GM19239 (cell line): Measurements from ENCODE around the gene ZNF575.
"Not testable (repeated sequence)": the region's sequence is repeated elsewhere in the genome, so short reads cannot be mapped to it uniquely, and the experiment has no call there.

Experiments
- DNase-seq: peaks from one replicate; pipeline ENCODE4 v3.0.0; 2011; ENCODE audit warnings: low spot score; ENCODE audit not compliant: insufficient read length
- FAIRE-seq: peaks from 2 replicates; lab custom pipeline; 2011; peaks lifted over from hg19 to GRCh38; lab: Jason Lieb, UNC

Gene ZNF575

GRCh38 chr19:43538922-43539321 is 5.9 kb downstream of the ZNF575 start:
- FAIRE-seq, result no peak
- no peak for DNase-seq

GRCh38 chr19:43540381-43540780 is 7.4 kb downstream of the ZNF575 start:
- FAIRE-seq, result no peak
- no peak for DNase-seq

GRCh38 chr19:43541920-43542650 is 9.1 kb downstream of the ZNF575 start:
- FAIRE-seq (no peak), DNase-seq (no peak)

GRCh38 chr19:43544077-43544476 is 11.1 kb downstream of the ZNF575 start:
- no peak for DNase-seq
- no peak for FAIRE-seq

- DNase-seq (no peak), FAIRE-seq (no peak)
Measured at GRCh38 chr19:43545276-43545675, 12.3 kb downstream of the ZNF575 start.

- DNase-seq (no peak), FAIRE-seq (no peak)
Measured at GRCh38 chr19:43545981-43546380, 13.0 kb downstream of the ZNF575 start.

GRCh38 chr19:43546581-43546980 is 13.6 kb downstream of the ZNF575 start:
- no peak for FAIRE-seq
- no peak for DNase-seq

GRCh38 chr19:43547926-43548325 is 14.9 kb downstream of the ZNF575 start:
- not testable (repeated sequence) for DNase-seq, FAIRE-seq

GRCh38 chr19:43548706-43549105 is 15.7 kb downstream of the ZNF575 start:
- FAIRE-seq, result no peak
- DNase-seq, result no peak

- DNase-seq, result no peak
- no peak for FAIRE-seq
Measured at GRCh38 chr19:43551399-43552197, 18.6 kb downstream of the ZNF575 start.

GRCh38 chr19:43552198-43552450 is 19.1 kb downstream of the ZNF575 start:
- DNase-seq (no peak), FAIRE-seq (no peak)

GRCh38 chr19:43552616-43553015 is 19.6 kb downstream of the ZNF575 start:
- DNase-seq, result no peak
- no peak for FAIRE-seq

GRCh38 chr19:43553656-43554055 is 20.7 kb downstream of the ZNF575 start:
- DNase-seq, result no peak
- FAIRE-seq, result no peak

- no peak for DNase-seq
- no peak for FAIRE-seq
Measured at GRCh38 chr19:43554317-43554895, 21.4 kb downstream of the ZNF575 start.

- DNase-seq, result peak; percentile 87
- FAIRE-seq, result peak; percentile 95
Measured at GRCh38 chr19:43555185-43555770, 22.3 kb downstream of the ZNF575 start.

- FAIRE-seq (no peak), DNase-seq (no peak)
Measured at GRCh38 chr19:43560687-43561086, 27.7 kb downstream of the ZNF575 start.

GRCh38 chr19:43561139-43561970 is 28.4 kb downstream of the ZNF575 start:
- DNase-seq (no peak), FAIRE-seq (no peak)

GRCh38 chr19:43562226-43562697 is 29.3 kb downstream of the ZNF575 start:
- FAIRE-seq (no peak), DNase-seq (no peak)

- no peak for DNase-seq
- peak; percentile 74 for FAIRE-seq
Measured at GRCh38 chr19:43562698-43563241, 29.8 kb downstream of the ZNF575 start.
